Measurements from ENCODE around the gene SLC6A6. TPM values are rescaled to one million over a fixed set of nuclear protein-coding genes. Genes with fewer than 3 reads are reported as not detected.

SLC6A6 gene
- total RNA-seq, 1 donor from 2014 or later: 46.3 TPM

DNA sequence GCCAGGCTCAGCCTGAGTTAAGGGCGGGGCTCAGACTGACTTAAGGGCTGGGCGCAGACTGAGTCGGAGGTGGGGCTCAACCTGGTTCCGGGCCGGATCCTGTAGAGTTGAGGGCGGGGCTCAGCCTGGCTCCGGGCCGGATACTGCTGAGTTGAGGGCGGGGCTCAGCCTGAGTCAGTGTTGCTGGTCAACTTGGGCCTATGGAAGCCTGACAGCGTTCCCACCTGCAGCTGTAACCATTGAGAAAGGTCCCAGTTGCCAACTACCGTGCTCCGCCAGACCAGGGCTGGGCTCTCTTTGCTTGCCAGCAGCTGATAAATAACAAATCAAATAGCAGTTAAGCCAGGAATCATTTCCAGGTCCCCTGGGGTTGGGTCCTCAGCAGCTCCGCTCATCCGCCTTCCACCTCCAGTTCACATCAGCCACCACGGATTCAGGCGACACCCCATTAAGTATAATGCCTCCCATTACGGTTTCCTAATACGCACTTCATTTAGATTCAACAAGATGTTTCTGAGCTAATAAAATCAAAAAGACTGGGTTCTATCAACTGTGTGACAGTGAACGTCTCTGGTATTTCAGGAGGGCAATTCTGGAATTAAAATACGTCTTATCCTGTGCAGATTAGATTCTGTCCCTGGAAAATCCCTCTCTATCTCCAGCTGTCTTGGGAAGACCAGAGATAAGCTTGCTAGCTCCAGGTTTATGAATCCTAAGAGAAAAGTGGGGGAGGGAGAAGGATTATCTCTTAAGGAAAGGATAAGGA, 130.5 kb downstream of the SLC6A6 start:
- Mint-ChIP-seq H3K27ac (ENCODE audit: unreplicated experiment) (no peak overlapping the region), H3K4me3 (ENCODE audit: unreplicated experiment) (no peak overlapping the region), H3K27me3 (ENCODE audit: unreplicated experiment) (peaks cover 5% of the 10 kb centered on the region), H3K36me3 (ENCODE audit: low read depth, unreplicated experiment) (no peaks in the 10 kb centered on the region), H3K9me3 (ENCODE audit: unreplicated experiment) (no peaks in the 10 kb centered on the region), H3K4me1 (ENCODE audit: unreplicated experiment) (peaks cover 20% of the 10 kb centered on the region)
- TF ChIP-seq, protein P1, sequence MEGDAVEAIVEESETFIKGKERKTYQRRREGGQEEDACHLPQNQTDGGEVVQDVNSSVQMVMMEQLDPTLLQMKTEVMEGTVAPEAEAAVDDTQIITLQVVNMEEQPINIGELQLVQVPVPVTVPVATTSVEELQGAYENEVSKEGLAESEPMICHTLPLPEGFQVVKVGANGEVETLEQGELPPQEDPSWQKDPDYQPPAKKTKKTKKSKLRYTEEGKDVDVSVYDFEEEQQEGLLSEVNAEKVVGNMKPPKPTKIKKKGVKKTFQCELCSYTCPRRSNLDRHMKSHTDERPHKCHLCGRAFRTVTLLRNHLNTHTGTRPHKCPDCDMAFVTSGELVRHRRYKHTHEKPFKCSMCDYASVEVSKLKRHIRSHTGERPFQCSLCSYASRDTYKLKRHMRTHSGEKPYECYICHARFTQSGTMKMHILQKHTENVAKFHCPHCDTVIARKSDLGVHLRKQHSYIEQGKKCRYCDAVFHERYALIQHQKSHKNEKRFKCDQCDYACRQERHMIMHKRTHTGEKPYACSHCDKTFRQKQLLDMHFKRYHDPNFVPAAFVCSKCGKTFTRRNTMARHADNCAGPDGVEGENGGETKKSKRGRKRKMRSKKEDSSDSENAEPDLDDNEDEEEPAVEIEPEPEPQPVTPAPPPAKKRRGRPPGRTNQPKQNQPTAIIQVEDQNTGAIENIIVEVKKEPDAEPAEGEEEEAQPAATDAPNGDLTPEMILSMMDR (IDR thresholded peaks at IDR 0.05; ENCODE audit: unreplicated experiment): no peak
- DNase-seq (ENCODE audit: low spot score): peak; percentile 47

DNA sequence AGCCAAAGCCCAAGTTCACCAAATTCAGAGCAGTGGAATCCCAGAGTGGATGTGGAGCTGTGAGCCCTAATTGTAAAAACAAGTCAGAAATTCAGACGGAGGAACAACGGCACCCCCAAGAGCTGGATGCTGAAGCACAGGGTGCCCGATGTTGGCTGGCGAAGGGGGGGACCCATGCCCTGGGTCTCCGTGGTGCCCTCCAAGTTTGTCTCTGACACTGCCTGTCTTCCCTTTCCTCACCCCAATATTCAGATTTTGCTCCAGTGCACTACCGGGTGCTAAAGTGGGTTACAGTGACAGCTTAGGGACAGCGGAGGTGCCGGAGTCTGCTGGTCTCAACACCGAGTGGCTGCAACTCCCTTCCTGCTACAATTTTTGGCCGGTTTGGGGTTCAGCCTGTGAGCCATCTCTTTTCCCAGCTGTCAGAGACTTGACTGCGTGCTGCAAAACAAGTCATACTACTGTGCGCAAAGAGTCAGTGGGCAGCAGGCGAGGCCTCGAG, 131.1 kb downstream of the SLC6A6 start:
- no peak for DNase-seq (ENCODE audit: low spot score)
- TF ChIP-seq, protein P1 (IDR thresholded peaks at IDR 0.05; ENCODE audit: unreplicated experiment): no peak
- H3K9me3 Mint-ChIP-seq (ENCODE audit: unreplicated experiment): no peaks in the 10 kb centered on the region
- H3K4me1 Mint-ChIP-seq (ENCODE audit: unreplicated experiment): peaks cover 18% of the 10 kb centered on the region
- H3K36me3 Mint-ChIP-seq (ENCODE audit: low read depth, unreplicated experiment): no peaks in the 10 kb centered on the region
- H3K27ac Mint-ChIP-seq (ENCODE audit: unreplicated experiment): no peak overlapping the region
- peaks cover 5% of the 10 kb centered on the region for H3K27me3 Mint-ChIP-seq (ENCODE audit: unreplicated experiment)
- H3K4me3 Mint-ChIP-seq (ENCODE audit: unreplicated experiment): no peak overlapping the region

DNA sequence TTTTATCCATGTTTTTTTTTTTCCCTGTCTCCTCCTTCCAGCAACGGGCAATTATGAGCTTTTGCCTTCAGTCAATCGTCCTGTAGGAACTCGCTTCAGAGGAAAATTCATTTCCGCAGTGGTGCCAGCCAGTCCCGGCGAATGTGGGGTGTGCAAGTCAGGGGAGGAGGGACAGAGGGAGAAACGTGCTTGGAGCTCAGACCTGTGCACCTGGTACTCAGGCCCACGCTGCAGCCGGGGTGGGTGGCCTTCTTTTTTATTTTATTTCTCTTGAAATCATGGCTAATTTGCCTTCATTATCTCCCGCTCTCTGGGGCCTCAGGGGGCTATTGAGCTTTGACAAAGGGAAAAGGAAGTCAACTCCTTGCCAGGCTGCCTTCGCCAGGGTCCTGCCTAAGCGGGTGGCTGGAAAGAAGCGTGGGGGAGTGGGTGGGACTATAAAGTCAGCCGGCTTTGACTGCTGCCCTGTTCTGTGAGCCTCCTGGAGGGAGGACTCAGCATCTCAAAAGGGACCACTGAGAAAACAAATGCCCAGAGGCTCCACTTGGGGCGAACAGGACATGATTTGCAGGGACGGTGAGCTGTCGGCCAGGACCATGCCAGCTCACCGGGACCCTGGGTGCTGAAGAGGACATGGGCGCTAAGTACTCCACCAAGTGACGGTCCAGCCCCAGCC, 132.2 kb downstream of the SLC6A6 start:
- DNase-seq (ENCODE audit: low spot score): no peak
- no peak overlapping the region for H3K4me3 Mint-ChIP-seq (ENCODE audit: unreplicated experiment)
- no peaks in the 10 kb centered on the region for H3K9me3 Mint-ChIP-seq (ENCODE audit: unreplicated experiment)
- no peak overlapping the region for H3K27ac Mint-ChIP-seq (ENCODE audit: unreplicated experiment)
- peaks cover 18% of the 10 kb centered on the region for H3K4me1 Mint-ChIP-seq (ENCODE audit: unreplicated experiment)
- no peaks in the 10 kb centered on the region for H3K36me3 Mint-ChIP-seq (ENCODE audit: low read depth, unreplicated experiment)
- peaks cover 5% of the 10 kb centered on the region for H3K27me3 Mint-ChIP-seq (ENCODE audit: unreplicated experiment)
- TF ChIP-seq, protein P1 (IDR thresholded peaks at IDR 0.05; ENCODE audit: unreplicated experiment): no peak

DNA sequence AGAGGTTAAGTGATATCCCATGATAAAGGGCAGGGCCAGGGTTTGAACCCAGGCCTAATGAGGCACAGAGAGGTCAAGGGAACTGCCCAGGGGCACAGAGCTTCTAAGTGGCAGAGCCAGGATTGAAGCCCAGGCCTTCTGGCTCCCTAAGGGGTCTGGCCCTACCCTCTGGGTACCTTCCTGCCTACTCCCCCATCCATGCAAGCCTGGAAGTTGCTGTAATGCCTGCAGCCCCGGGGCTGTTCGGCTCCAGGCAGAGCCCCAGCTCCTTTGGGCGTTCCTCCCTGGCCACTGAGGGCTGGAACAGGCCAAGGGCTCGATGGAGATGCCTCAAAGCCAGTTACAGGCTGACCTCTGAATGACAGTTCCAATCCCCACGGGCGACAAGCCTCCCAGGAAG, 133.2 kb downstream of the SLC6A6 start:
- TF ChIP-seq, protein P1 (IDR thresholded peaks at IDR 0.05; ENCODE audit: unreplicated experiment): no peak
- Mint-ChIP-seq H3K4me3 (ENCODE audit: unreplicated experiment) (no peak overlapping the region), H3K27ac (ENCODE audit: unreplicated experiment) (no peak overlapping the region), H3K27me3 (ENCODE audit: unreplicated experiment) (peaks cover 5% of the 10 kb centered on the region), H3K36me3 (ENCODE audit: low read depth, unreplicated experiment) (no peaks in the 10 kb centered on the region), H3K4me1 (ENCODE audit: unreplicated experiment) (peaks cover 18% of the 10 kb centered on the region), H3K9me3 (ENCODE audit: unreplicated experiment) (no peaks in the 10 kb centered on the region)
- no peak for DNase-seq (ENCODE audit: low spot score)
